Left renal pelvis (tissue), 4 donors: Measurements from ENCODE around the gene FBXW10B. TPM values are rescaled to one million over a fixed set of nuclear protein-coding genes. Genes with fewer than 3 reads are reported as not detected.
"Not testable (repeated sequence)": the region's sequence is repeated elsewhere in the genome, so short reads cannot be mapped to it uniquely, and the experiment has no call there.

Source experiments
- DNase-seq, 4 donors: peaks; one replicate each; pipeline ENCODE4 v3.0.0-alpha.2; 2013; ENCODE audit warnings: low read depth in 4 of 4, low spot score in 3 of 4
- polyA plus RNA-seq, 4 donors: library from polyadenylated mRNA; unstranded; fragments of 120-200 nt; gene quantifications; one replicate each; pipeline ENCODE4 v1.2.1, GENCODE V29; 2013; ENCODE audit not compliant: insufficient read length in 4 of 4

FBXW10B gene
- polyA plus RNA-seq, 4 donors, result 0.50 to 1.4 (median 0.95) TPM

DNA sequence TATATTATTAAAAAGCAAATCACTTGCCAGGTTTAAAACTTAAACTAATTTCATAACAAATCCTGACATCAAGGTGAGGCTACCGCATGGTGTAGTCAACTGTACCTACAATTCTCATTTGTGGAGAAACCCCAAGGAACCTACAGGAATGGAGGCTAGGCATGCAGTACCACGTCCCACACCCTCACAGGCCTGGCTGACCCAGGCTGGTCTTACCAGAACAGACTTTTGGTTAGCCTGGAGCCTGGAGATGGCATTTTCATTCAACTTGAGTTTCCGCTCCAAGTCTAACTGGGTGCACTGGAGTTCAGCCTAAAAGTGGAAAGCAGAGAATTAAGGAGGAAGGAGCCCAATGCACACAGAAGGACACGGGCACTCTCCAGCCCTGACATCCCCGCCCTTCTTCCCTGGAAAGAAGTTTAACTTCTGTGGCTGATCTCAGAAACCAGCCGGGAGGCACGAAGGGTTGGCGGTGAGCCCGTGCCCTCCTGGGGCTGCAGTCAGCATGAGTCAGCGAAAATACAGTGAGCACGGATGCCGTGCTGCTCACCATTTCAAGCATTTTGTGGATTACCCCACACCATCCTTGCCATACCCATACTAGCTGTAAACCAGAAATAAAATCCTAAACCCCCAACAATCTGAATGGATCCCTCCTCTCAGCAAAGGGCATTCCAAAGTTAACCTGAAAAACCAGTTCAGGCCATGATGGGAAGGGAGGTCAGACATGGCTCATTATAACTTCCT, 23.2 kb upstream of the FBXW10B start:
- not testable (repeated sequence) for DNase-seq

DNA sequence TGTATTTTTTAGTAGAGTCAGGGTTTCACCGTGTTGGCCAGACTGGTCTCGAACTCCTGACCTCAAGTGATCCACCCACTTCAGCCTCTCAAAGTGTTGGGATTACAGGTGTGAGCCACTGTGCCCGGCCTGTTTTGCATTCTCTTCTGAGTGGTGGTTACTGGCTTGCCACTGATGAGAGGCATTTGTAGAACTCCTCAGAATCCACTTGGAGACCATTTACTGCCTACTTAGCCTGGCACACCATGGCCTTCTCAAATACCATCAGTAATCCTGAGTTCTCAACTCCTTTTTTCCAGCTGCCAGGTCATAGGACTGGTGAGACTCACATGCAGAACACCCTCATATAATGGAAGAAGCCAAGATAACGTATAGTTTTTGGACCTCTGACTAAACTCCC, 22.5 kb upstream of the FBXW10B start:
- not testable (repeated sequence) for DNase-seq

DNA sequence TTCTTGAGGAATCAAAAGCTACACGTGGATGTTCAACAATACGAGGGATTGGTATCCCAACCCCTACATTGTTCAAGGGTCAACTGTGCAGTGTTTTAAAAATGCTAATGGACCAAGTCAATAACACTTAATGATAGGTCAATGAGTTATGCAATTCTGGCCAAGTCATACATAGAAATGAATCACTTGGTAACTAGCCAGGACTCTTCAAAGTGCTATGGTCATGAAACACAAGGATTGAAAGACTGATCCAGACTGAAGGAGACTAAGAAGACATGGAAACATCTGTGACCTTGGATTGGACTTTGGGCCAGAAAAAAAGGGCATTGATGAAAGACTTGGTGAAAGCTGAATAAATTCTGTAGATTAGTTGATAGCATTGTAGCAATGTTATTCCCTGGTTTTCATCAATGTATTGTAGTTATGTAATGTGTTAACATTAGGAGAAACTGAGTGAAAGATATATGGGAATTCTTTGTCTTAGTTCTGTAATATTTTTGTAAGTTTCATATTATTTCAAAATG, 11.5 kb upstream of the FBXW10B start:
- not testable (repeated sequence) for DNase-seq

DNA sequence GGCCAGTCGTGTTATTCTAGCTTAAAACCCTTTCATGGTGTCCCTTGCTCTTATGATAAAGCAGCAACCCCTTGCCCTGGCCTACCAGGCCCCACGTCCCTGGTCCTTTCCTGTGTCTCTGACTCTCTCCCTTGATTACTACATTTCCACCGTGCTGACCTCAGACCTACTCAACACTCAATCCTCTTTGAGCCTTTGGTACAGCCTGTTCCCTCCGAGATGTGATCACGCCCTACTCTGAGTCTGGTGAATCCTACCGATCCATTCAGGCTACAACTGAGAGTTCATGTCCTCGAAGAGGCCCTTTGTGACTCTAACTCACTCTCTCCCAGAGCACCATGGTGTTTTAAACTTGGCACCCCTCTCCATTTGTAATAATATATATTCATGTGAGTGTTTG, 10.5 kb upstream of the FBXW10B start:
- DNase-seq, result not testable (repeated sequence)

DNA sequence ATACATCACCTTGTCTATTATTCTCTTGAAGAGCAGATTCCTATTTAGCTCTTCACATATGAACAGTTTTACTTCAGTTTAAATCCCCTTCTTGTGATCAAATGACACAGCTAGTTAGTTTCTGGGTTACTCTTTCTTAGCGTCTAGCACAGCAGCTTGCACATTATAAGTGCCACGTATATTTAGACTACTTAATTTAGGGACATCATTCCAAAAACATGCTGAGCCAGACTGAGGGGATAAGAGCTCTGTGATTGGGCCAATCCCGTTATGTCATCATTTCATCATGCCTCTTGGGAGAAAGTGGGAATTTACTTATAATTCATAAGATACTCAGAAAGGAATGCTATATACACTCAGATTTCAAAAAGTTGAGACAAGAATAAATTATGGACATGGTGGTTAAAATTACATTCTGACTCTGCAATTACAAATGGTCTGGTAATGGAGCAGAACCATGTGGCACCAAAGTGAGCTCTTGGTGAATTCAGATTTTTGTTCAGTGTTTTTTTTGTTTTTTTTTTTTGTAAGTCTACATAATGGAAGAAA, 4.2 kb upstream of the FBXW10B start:
- DNase-seq, result not testable (repeated sequence)

DNA sequence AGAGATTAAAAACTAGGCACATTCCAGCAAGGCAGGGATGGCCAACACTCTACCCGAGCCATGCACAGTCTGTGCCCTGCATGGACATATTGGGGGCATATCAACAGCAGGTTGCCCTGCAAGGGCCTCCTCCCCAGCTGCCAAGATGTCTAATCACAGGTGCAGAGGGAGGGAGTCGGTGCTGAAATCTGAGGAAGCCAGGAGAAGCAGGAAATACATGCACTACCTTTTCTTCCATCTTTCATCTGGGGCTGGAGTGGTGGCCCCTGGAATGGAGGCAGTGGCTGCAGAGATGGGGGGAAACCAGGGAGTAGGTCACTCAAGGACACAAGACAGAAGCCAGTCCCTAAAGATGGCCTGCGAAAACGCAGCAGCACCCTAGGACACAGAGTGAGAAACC, 3.8 kb upstream of the FBXW10B start:
- not testable (repeated sequence) for DNase-seq

DNA sequence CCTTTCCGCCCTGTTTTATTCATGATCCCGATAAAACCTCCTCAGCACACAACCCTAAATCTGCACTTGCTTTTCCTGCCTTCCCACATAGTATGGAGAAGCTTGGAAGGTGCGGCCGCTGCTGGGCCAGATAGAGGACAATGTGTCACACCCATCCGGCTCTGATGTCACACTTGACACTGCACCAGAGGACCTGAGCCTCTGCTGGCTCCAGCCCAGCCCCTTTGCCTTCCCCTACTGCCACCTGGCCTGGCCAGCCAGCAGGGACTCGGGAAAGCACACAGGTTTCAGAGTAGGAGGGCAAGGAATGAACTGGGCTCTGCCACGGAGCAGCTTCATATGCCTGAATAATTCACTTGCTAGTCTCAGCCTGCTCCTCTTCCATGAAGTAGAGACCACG, 2.6 kb upstream of the FBXW10B start:
- DNase-seq, result not testable (repeated sequence)

DNA sequence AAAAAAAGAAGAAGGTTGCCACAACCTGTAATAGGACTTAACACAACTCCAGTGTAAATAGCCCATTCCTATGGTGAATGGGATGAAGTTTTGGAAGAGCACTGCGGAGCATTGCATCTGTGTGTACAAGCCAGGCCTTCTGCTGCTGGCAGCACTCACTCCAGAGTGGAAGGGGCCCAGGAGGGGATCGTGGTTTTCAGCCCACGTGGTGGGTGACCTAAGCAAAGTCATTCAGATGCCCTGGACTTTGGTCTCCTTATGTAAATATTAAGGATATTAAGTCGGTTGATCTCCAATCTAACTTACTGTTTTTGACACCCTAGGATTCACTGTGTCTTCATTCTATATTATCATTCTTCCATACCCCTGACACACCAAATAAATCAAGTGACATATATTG, 2.7 kb downstream of the FBXW10B start:
- DNase-seq, result not testable (repeated sequence)

DNA sequence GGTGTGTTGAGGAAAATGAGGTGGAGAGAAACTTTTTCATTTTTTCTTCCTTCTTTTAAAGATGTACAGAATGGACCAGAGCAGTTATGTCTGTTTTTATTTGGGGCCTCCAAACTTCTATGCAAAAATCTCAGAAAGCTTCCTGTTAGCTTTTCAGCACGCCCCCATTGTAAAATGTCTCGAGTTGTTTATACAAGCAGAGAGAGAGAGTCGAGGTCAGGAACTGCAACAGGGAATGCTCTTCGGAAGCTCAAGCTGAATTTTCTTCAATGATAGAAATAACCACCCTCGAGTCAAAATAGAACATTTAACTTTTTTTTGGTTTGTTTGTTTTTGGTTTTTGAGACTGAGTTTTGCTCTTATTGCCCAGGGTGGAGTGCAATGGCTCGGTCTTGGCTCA, 3.7 kb downstream of the FBXW10B start:
- DNase-seq, result not testable (repeated sequence)

DNA sequence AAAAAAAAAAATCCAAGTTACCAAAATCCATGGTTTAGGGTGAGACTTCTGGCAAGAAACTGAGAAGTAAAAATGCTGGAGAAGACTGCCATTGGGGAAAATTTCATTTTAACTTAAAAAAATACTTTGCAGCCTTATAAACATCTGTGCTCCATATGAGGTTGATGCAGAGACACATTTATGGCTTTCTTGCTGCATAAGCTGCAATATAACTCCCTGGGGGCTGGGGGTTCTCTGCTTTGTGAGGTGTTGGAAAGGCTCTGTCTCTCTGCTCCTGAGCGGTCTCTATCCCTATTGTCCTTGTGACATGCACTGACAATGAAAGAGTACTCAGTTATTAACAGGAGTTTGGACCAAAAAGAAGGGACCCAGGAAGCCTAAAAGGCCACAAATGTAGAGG, 6.4 kb downstream of the FBXW10B start:
- not testable (repeated sequence) for DNase-seq

DNA sequence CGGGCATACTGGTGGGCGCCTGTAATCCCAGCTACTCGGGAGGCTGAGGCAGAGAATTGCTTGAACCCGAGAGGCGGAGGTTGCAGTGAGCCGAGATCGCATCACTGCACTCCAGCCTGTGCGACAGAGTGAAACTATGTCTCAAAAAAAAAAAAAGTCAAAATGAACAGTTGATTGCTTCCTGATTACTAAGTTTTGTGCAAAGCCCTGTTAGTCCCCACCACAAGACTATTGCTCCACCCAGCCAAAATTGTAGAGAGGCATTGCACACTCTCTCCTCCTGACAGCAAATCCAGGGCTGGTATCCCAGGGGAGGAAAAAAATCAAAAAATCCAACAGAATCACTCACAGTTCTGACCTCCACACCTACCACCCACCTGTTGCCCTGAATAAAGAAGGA, 26.5 kb downstream of the FBXW10B start:
- not testable (repeated sequence) for DNase-seq

DNA sequence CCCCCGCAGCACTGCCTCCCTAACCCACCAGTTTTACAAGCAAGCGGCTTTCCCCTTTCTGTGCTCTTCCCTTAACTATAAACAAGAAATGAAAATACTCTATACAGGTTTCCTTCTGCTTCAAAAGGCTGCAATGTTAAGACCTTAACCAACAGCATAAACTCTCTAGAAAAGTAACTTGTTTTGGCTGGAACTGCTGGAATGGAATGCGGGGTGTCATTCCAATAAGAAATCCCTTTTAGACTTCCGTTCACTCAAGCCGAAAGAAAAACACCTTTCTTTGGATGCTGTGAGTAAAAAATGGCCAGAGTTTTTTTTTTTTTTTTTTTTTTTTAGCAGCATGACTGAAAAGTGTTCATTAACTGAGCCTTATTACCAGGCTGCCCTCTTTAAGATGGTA, 27.5 kb downstream of the FBXW10B start:
- DNase-seq, result not testable (repeated sequence)

DNA sequence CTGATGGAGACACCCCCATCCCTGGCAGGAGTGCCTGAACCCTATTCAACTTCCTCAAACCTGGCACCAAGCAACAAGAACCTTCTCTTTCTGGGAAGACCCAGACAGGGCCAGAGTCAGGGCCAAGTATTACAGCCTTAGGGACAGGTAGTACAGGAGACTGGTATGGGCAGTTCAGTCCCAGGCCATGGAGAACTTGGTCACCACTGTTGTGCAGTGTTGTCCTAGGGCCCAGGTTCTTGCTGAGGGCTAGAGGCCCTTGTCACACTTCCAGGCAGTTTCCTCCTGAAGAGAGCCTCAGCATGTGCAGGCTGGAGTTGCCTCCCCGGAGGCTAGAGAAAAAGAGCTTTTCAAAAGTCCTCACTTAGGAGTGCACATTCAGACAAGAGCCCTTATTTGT, 28.7 kb downstream of the FBXW10B start:
- not testable (repeated sequence) for DNase-seq

DNA sequence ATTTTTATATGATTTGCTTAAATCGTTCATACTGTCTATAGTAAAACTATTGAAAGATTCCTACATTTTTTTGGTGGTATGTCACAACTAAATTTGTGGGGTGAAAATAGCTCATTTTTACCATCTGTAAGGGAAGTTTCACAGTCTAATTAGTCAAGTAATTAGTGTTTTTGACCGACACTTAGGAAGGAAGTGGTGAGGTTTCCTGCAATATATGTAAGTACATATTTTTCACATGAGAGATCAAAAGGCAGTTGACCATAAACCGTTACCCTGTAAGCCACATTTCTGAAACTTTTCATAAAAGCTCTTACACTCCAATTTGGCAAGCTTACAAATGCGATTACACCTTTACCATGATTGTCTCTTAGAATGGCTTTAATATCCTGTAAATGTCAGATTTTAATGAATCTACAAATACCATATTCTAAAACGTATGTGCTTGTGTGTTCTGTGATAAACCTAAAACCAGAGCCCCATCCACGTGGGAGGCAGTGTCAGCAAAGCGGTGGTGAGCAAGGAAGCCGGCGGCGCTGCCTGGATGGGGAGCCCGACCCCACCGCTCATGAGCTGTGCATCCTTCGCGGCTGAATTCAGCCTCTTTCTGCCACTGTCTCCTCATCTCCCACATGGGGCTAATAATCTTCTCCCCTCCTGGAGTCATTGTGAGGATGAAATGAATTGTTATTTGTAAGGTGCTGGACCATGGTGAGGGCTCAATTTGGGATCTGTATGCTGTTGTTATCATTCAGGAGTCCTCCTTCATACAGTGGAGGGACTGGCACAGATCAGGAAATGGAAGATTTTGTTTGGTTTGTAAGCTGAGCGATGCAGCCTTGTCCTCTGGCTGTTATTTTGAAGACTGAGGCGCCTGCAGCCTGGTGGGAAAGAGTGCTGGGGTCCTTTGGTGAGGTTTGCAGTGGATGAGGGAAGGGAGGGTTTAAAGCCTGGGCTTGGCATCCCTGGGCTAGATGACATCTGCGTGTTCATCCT, 29.7 kb downstream of the FBXW10B start:
- not testable (repeated sequence) for DNase-seq

DNA sequence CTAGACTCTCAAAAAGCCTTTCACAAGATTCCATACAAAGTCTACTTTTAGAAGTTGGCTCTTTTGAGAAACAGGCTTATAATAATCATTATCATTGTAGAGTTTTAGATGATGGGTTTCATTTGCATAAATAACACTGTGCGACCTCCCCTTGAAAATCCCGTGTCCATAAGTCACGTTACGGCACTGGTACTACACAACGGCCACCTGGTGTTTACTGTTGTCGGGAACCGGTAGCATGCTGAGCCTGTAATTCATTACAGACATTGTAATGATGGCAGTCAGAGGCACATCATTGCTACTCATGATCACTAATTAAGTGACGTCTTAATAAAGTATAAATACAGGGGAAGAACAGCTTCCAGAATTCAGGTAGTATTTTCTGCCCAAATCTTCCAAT, 31.5 kb downstream of the FBXW10B start:
- DNase-seq, result not testable (repeated sequence)

DNA sequence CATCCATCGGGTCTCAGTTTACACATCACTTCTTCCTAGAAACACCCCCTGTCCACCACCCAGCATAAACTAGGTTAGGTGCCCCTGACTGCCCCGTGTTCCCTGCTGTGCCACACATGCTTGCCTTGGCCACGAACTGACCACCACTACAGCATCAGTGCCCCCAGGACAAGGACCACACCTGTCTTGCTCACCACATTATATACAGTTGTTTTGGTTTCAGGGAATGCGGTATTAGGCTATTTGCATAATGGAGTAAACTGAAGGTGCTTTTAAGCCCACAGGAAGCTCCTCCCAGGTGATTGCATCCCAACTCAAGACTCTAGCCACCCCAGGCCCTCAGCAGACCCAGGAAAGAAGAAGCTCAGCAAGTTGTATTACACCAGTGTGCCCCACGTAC, 36.2 kb downstream of the FBXW10B start:
- not testable (repeated sequence) for DNase-seq

DNA sequence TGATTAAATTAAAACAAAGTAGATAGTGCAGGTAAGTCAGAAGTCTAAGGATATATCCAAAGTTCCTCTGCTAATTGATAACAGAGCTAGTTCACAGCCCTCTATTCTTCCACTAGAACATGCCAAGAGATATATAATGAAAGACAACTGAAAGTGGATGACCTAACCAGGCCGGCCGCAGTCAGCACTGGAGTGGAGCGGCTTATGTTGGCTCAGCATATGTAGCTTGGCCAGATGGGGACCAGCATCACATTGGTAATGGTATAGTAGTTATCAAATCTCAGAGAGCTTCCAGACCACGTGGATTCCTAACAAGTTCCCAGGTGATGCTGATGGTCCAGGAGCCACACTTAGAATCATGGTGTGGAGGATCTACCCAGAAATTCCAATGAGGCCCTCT, 38.0 kb downstream of the FBXW10B start:
- DNase-seq, result not testable (repeated sequence)

DNA sequence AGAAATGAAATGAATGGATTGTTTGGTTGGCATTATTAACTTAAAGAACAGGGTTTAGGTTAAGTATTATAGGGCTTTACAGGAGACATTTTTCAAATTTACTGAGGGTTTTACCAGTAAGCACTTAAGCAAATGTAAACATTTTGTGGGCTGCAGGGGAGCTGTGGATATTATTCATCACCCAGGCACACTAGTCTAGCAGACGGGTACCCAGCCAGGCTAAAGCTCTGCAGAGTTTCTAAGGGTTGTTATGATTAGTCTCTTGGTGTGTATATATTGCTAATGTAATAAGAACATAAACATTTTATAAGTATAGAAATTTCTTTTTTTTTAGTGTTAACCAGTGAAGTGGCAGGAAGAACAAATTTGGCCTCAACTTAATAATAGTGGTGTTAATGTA, 42.7 kb downstream of the FBXW10B start:
- not testable (repeated sequence) for DNase-seq

DNA sequence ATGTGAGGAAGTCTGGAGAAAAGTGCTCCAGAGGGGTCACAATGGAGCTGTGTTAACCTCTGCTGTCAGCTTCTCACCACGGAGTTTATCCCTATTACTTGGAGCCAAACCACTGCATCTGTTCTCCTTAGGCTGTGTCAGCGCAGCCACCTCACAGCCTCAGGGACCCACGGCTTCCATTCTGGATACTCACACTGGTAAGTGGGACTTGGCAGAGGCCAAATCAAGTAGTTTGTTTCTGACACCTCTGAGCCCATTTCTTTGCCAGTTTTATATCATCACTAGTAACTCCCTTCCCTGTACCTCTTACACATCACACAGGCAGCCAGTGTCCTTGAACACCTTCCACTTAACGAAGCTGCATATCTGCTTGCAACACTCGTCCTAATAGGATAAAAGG, 44.8 kb downstream of the FBXW10B start:
- DNase-seq, result not testable (repeated sequence)

DNA sequence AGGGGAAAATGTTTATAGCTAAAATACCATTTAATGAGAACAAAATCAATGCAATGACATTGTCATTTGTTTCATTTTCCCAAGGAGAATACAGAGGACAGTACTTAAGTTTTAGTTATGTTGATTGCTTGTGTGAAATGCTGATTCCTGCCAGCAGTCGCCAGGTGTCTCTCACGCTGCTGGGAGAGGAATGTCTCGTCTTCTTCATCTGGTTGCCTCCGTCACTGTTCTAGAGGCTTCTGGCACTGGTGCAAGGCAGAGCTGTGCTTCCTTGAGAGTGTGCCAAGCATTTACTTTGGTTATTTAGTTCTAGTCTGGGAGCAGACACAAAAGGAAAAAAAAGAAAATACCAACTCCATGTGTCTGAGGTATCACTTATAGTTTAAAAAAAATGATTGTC, 45.6 kb downstream of the FBXW10B start:
- DNase-seq, result not testable (repeated sequence)
